Left hindlimb (tissue), 1 donor: Measurements from ENCODE around the gene B3GNT3.
"Not testable (repeated sequence)": the region's sequence is repeated elsewhere in the genome, so short reads cannot be mapped to it uniquely, and the experiment has no call there.

Experiments
- DNase-seq: peaks from one replicate; pipeline ENCODE4 v3.0.0-alpha.2; 2018

B3GNT3 gene

DNA sequence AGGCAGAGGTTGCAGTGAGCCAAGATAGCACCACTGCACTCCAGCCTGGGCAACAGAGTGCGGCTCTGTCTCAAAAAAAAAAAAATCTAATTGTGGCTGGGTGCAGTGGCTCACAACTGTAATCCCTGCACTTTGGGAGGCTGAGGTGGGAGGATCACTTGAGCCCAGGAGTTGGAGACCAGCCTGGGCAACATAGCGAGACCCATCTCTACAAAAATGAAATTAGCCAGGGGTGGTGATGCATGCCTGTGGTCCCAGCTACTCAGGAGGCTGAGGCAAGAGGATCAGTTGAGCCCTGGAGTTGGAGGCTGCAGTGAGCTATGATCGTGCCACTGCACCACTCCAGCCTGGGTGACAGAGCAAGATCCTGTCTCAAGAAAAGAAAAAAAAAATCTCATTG is 3.7 kb downstream of the B3GNT3 start:
- DNase-seq: not testable (repeated sequence)

DNA sequence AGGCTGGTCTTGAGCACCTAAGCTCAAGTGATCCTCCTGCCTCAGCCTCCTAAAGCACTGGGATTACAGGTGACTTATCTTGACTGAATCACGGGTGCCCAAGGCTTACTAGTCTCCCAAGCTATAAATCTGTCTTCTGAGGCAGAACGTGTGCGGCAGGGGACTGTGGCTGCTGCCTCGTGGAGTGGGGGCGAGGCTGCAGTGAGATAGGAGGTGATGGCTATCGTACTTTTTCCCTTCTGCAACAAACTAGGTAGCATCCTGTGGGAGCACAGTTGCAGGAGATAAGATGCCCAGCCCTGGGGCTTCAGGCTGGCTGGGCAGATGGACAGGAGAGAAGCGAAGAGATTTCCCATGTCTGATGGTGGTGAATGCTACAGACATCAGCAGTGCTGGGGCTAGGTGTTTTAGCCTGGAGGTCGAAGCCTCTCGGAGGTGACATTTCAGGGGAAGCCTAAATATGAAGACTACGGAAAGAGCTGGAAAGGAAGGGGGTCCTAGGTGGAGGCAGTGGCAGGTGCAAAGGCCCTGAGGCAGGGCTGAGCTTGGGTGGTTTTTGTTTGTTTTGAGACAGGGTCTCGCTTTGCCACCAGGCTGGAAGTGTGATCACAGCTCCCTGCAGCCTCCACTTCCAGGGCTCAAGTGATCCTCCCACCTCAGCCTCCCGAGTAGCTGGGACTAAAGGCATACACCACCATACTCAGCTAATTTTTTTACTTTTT is 7.4 kb downstream of the B3GNT3 start:
- no peak for DNase-seq

DNA sequence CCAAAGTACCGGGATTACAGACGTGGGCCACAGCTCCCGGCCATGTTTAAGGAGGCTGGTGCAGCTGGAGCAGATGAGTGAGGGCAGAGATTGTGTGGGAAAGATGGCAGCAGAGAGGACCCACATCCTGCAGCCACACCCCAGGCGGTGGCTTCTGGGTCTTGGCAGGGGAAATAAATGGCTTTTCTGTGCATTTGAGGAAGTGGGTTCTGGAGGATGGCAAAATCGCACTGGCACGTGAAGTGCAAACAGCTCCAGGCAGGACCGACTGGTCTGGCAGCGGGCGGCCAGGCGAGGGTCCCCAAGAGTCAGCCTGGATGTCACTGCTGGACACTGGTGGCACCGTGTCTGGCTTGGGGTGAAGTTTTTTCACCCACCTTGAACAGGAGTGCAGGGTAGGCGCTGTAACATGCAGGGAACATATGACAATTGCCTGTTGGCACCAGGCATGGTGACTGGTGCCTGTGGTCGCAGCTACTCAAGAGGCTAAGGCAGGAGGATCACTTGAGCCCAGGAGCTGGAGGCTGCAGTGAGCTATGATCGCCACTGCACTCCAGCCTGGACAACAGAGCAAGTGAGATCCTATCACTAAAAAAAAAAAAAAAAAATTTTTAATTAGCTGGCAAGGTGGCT is 8.4 kb downstream of the B3GNT3 start:
- no peak for DNase-seq

DNA sequence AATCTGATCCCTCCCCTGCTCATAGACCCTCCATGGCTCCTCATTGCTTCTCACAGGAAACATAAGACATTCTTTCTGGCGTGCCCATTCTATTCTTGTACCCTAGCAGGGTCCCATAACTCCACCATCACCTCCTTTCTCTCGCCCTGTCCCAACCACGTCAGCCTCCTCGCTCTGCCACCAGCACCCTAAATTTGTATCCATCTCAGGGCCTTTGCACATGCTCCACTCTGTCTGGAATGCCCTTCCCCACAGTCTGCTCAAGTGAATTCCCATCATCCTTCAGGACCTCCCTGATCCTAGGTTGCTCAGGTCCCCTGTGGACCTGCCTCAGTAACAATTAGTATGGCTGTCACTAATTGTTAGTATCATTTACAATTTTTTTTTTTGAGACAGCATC is 10.5 kb downstream of the B3GNT3 start:
- DNase-seq: no peak

DNA sequence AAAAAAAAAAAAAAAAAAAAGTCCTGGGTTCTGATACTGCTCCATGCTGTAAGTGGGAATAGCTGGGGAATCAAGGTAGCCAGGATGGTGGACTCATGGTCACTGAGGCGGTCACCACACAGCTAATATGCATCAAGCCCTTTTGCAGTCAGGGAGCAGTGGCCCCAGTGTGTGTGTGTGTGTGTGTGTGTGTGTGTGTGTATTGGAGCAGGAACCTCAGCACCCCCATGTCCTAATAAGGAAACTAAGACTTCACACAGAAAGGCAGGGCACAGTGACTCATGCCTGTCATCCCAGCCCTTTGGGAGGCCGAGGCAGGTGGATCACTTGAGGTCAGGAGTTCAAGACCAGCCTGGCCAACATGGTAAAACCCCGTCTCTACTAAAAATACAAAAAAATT is 12.0 kb downstream of the B3GNT3 start:
- DNase-seq: no peak

DNA sequence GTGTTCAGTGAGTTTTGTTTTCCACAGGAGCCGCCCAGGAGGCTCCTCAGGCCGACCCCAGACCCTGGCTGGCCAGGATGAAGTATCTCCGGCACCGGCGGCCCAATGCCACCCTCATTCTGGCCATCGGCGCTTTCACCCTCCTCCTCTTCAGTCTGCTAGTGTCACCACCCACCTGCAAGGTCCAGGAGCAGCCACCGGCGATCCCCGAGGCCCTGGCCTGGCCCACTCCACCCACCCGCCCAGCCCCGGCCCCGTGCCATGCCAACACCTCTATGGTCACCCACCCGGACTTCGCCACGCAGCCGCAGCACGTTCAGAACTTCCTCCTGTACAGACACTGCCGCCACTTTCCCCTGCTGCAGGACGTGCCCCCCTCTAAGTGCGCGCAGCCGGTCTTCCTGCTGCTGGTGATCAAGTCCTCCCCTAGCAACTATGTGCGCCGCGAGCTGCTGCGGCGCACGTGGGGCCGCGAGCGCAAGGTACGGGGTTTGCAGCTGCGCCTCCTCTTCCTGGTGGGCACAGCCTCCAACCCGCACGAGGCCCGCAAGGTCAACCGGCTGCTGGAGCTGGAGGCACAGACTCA is 12.9 kb downstream of the B3GNT3 start:
- no peak for DNase-seq

DNA sequence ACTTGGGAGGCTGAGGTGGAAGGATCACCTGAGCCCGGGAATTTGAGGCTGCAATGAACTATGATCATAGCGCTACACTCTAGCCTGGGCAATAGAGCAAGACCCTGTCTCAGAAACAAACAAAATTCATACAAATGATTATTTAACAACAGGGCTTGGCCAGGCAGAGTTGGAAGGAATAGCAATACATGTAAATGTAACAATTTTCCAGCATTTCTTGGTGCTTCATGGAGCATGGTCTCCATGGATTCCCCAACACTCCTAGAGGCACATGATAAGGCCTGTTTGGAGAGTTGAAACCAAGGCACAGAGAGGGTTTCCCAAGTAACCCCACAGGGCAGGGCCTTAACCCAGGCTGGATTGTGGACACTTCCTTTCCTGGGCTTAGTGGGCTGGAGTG is 16.2 kb downstream of the B3GNT3 start:
- no peak for DNase-seq

DNA sequence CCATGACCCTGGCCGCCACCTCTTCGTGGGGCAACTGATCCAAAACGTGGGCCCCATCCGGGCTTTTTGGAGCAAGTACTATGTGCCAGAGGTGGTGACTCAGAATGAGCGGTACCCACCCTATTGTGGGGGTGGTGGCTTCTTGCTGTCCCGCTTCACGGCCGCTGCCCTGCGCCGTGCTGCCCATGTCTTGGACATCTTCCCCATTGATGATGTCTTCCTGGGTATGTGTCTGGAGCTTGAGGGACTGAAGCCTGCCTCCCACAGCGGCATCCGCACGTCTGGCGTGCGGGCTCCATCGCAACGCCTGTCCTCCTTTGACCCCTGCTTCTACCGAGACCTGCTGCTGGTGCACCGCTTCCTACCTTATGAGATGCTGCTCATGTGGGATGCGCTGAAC is 16.7 kb downstream of the B3GNT3 start:
- DNase-seq: no peak

DNA sequence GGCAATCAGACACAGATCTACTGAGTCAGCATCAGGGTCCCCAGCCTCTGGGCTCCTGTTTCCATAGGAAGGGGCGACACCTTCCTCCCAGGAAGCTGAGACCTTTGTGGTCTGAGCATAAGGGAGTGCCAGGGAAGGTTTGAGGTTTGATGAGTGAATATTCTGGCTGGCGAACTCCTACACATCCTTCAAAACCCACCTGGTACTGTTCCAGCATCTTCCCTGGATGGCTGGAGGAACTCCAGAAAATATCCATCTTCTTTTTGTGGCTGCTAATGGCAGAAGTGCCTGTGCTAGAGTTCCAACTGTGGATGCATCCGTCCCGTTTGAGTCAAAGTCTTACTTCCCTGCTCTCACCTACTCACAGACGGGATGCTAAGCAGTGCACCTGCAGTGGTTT is 17.2 kb downstream of the B3GNT3 start:
- DNase-seq: no peak

DNA sequence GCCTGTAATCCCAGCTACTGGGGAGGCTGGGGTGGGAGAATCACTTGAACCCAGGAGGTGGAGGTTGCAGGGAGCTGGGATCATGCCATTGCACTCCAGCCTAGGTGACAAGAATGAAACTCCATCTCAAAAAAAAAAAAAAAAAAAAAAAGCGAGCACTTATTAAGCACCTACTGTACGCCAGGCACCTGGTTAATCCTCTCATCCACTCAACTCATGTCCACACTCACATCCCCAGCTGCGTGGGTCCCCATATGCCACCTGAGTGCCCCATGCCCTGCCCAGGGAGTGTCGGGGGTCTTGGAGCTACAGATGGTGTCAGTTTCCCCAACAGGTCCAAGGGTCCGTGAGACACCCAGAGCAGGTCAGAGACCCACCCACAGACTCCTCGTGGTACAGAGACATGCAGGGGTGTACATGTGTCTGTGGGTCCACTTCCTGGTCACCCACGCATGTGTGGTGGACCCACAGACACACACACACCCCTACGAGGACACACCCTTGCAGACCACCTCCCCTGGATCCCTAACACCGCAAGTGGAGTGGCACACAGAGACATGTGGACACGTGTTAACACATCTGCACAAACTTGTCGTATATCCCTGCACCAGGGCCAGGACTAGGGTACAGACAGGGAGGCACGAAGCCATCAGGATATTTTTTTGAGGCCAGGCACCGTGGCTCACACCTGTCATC is 22.9 kb downstream of the B3GNT3 start:
- no peak for DNase-seq

DNA sequence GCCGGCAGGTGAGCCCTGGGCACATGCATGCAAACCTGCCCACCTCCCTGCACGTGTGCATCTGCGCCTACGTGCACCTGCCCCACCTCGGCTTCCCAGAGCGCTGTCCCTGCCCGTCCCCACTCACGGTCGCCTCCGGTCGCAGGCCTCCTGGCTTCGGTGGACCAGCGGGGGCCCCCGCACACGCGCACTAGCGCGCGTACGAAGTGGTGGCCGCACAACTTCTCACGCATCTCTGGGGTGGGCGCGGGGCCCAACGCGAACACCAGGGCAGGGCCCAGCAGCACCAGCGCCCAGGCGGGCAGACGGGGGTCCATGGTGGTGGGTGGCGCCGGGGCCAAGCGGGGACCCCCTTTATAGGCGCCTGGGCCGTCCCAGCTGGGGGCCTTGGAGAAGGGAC is 26.3 kb downstream of the B3GNT3 start, which contains the start of gene INSL3:
TSS of gene INSL3 (minus strand) at position 330 of the 400 bp plus-strand sequence. CDS start at position 317, 13 bp downstream.
- DNase-seq: no peak

DNA sequence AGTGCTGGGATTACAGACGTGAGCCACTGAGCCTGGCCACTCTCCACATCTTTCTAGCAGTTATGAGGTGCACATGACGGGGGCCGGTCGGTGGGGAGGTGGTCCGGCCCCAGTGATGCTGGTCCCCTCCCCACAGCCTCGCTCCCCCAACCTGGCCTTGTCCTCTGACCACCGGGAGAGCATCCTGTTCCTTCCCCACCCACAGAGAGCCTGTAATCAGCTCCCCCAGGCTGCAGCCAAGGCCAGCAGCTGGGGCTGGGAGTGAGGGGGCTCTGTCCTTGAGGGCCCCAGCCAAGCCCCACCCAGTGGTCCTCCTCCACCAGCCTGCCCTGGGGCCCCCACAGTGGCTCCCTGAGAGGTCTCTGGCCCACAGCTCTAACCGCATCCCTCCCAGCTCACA is 29.4 kb downstream of the B3GNT3 start:
- no peak for DNase-seq

DNA sequence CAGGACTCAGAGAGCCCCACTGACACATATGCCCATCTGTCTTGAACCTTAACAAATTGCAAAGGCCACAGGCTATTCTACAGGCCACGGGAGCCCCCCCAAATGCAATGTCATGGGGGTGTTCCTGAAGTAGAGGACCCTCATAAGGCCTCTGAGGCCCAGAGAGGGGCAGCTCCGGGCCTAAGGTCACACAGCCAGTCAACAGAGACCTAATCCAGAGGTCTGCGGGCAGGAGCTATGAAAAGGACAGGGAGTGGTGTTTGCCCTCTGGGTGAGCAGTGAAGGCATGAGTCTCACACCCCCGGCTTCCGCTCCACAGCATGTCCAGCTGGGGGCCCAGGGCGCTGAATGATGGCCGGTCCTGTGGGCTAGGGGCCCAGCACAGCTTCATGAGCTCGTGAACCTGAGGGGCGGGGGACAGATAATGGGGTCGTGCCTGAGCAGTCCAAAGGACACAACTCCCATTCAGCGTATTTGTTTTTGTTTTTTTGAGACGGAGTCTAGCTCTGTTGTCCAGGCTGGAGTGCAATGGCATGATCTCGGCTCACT is 31.6 kb downstream of the B3GNT3 start:
- no peak for DNase-seq

DNA sequence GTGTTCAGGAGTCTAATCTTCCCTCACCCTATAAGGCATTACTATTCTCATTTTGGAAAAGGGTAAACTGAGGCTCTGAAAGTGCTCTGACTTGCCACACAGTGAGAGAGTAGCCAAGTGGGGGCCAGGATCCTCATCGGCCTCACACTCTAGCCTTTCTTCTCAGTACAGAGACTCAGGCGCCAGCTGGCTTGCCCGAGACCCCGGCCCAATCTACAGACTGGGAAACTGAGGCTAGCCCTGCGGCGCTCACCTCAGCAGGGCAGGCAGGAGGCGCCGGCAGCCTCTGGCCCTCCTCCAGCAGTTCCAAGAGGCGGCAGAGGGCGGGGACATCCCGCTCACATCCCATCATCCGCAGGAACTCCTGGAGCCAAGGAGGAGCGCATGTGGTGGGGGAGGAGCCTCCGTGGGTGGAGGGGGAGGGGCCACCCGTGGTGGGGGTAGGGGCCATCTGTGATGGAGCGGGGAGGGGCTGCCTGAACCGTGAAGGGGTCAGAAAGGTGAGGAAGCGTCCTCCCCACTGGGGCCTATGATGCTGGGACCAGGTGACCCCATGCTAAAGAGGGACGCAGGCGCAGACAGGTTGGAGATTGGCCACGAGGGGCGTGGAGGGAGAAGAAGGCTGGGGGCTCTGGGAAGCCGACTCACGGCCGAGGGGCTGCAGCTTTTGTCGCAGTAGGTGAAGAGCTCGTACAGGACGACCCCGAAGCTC is 35.1 kb downstream of the B3GNT3 start:
- DNase-seq: peak; percentile 56

DNA sequence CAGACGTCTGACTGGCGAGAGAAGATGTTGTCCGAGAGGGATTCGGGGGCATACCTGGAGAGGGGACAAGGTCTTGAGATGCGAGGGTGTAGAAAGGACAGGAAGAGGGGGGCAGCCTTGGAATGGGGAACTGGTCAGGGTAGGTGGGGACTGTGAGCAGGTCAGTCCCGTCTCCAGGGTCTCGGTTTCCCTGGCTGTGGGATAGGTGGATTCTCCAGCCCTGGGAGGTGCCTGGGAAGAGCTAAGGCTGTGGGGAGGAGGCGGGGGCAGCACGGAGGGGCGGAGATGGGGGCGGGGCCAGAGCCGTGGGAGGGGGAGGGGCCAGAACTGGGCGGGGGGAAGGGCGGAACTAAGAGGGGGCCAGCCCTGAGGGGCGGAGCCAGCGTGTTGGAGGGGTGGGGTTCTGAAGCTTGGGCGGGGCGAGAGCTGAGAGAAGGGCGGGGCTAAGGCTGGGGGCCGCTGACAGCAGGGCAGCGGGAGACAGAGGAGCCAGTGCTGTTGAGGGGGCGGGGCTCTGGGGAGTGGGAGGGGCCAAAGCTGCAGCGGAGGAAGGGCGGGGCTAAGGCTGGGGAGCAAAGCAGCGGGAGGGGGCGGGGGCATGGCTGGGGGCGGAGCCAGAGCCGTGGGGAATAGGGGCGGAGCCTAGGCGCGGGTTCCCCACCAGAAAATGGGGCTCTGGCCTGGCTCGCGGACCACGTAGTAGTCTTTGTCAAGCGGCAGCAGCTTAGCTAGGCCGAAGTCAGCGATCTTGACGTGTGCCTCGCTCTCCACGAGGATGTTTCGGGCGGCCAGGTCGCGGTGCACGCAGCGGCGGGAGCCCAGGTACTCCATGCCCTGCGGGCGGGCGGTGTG is 35.9 kb downstream of the B3GNT3 start:
- DNase-seq: peak; percentile 89

DNA sequence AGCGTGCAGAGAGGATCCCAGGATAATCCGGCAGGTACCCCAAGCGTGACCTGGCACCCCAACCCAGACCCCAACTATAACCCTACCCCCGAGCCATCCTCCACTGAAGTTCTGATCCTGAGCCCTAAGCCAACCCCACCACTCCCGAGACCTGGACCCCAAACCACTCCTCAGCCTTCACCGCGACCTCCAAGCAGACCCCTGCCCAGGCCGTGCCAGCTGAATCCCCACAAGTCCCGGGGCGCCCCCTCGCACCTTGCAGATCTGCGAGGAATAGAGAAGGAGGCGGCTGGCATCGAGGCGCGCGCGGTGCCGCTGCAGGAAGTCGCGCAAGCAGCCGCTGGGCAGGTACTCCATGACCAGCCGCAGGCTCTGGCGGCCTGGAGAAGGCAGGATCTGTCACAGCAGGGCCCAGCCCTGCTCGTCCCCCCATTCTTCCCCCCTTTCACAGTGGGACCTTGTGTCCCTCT is 36.5 kb downstream of the B3GNT3 start:
- DNase-seq: no peak

DNA sequence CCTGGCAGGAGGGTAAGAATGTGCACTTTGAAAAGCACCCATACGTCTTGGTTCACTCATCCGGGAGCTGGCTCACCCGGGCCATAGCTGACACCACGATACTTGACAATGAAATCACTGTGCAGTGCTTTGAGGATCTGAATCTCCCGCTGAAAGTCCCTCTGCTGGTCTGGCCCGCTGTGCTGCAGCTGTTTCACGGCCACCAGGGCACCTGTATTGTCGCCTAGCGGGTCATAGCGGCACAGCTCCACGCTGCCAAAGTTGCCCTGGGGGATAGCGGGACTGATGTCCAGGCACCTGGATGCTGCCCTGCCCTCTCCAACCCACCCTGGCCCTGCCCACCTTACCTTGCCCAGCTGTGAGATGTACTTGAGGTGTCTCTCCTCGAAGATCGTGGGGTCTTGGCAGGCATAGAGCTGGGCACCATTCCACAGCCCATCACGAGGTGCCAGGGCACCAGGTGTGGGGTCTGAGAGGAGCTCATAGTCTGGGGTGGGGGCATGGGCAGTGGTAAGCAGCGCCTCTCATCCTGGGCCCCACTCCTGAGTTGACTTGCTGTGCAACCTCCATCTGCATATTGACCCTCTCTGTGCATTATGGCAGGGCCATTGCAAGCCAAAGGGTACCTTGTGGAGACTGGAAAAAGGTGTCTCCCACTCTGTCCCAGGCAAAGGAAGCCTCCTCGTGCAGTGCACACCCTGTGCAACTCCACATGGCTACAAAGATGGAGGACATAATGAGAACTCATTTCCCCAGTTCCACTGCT is 37.7 kb downstream of the B3GNT3 start:
- no peak for DNase-seq

DNA sequence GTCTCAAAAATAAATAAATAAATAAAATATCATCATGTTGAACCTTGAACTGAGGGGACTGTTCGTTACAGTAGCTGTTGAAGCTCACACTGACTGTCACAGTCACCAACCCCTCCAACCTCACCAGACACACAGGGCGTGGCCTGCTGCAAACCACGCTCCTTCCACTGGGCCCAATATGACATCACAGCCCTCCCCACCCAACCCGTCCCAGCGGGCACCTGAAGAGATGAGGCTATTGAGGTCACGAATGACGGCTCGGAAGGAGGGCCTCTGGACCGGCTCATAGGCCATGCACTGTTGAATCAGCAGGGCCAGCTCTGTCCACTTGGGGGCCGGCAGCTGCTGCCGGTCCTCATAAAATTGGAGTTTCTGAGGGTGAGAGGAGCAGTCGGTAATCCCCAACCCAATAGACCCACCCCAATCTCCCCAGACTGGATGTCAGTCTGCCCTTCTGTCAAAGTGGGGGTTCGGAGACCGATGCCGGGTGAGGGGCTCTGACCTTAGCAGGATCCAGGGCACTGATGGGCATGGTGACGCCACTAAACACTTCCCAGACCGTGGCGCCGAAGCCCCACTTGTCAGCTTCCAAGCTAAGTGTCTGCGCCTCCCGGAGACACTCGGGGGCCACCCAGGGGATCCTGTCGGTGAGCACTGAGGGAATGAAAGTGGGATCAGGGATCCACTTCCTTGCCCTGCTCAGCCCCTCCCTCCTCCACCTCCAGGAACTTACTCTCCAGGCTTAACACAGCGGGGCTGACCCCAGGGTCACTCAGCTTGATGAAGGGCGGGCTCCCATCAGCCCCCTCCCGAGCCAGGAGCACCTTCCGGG is 39.6 kb downstream of the B3GNT3 start:
- DNase-seq: no peak

DNA sequence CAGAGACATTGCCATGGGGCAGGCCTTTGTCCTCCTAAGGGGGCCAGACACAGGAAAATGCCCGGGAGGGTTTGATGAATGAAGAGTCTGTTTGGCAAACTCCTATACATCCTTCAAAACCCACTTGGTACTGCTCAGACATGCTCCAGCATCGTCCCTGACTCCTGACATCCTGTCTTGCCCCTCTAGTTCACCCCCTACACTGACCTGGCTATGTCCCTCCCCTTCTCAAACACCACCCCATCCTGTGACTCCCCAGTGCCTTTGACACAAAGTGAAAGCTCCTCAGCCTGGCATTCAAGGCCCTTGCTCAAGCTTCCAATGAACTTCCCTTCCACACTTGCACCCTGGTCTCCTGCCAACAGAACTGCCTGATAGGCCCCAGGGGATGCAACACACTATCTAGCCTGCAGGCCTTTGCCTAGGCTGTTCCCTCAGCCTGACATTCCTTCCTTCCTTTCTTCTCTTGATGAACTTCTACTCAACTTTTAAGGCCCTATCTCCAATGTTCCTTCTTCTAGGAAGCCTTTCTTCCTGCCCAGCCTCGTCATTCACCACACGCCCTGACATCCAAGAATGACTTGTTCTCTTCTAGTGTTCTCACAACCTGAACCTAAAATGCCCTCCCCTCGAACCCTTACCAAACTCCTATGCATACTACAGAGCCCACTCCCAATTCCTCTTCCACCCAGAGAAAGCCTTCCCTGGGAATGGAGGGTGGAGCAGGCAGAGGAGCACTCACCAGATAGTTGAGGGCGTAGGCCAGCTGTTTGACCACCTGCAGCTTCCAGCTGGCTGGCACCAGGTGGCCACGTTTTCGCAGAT is 40.5 kb downstream of the B3GNT3 start:
- no peak for DNase-seq
